Measurements from ENCODE around the gene PNP. TPM values are rescaled to one million over a fixed set of nuclear protein-coding genes. Genes with fewer than 3 reads are reported as not detected.
"Not testable (repeated sequence)": the region's sequence is repeated elsewhere in the genome, so short reads cannot be mapped to it uniquely, and the experiment has no call there.

PNP gene
- total and polyA plus RNA-seq, 9 donors = 8.9 to 16.5 (median 11.2) TPM

DNA sequence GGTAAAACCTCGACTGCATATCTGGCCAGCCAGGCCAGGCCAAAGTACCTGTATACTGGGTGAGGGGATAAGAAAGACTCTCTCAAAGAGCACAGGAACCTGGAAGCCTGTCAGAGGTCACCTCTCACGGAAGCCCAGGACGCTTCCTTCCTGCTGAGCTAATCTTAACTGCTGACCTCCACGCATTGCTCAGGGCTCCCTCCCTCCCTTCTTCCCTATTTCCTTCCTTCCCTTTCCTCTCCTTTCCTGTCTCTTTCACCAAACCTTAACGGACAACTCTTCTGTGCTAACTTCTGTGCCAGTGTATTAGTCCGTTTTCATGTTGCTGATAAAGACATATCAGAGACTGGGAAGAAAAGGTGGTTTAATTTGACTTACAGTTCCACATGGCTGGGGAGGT, 21.4 kb downstream of the PNP start:
- 61% methylated on average over 3 of the region's 6 CpGs for WGBS (ENCODE audit: insufficient coverage)
- DNase-seq = no peak
- H3K4me3 ChIP-seq (ENCODE audit: low read length) = no peak overlapping the region
- no peaks in the 10 kb centered on the region for H3K9me3 ChIP-seq (replicated peaks; ENCODE audit: control insufficient read depth, low read depth, low read length)
- no peaks in the 10 kb centered on the region for H3K36me3 ChIP-seq (ENCODE audit: control insufficient read depth, insufficient read depth, low read length)
- H3K27ac ChIP-seq (ENCODE audit: low read length) = no peak overlapping the region
- H3K4me1 ChIP-seq (ENCODE audit: control insufficient read depth, insufficient read depth, low read length) = no peaks in the 10 kb centered on the region
- no peaks in the 10 kb centered on the region for H3K27me3 ChIP-seq (ENCODE audit: control insufficient read depth, insufficient read depth, low read length)

DNA sequence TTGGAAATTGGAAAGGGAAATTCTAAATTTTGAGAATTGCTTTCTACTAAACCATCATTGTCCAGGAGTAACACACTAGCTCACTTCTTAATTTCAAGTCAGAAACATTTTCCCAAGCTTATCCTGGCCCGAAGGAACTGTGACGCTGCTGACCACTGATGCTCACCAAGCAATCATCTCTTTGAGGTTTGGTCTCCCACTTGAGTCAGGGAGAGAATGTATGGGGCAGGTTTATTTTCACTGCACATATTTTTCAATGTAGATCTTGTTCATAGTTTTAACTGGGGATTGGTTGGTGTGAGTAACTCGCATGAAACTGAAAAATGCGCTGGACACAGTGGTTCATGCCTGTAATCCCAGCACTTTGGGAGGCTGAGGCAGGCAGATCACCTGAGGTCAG, 23.3 kb downstream of the PNP start:
- H3K4me1 ChIP-seq (ENCODE audit: control insufficient read depth, insufficient read depth, low read length) = no peaks in the 10 kb centered on the region
- no peak overlapping the region for H3K27ac ChIP-seq (ENCODE audit: low read length)
- DNase-seq = no peak
- H3K4me3 ChIP-seq (ENCODE audit: low read length) = no peak overlapping the region
- WGBS (ENCODE audit: insufficient coverage) = no CpG with 5 or more reads among the region's 4 CpGs
- H3K9me3 ChIP-seq (replicated peaks; ENCODE audit: control insufficient read depth, low read depth, low read length) = no peaks in the 10 kb centered on the region
- no peaks in the 10 kb centered on the region for H3K36me3 ChIP-seq (ENCODE audit: control insufficient read depth, insufficient read depth, low read length)
- no peaks in the 10 kb centered on the region for H3K27me3 ChIP-seq (ENCODE audit: control insufficient read depth, insufficient read depth, low read length)

DNA sequence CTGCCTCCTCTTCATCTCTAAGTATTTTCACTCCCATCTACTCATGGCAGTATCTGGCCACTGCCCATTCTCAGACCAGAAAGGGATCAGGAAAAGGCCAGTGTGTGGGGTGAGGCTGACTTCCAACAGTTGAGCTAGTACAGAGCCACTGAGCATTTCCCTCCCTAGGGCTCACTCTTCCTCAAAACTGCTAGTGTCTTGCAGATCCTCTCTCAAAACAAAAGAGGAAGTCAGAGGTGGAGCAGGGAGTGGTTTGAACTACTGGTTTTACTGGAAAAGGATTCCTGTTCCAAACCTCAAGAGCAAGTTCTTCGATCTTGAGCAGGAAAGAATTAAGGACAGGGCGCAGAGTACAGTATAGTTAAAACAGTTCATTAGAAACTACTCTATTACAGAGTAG, 24.4 kb downstream of the PNP start:
- Histone ChIP-seq H3K36me3 (ENCODE audit: control insufficient read depth, insufficient read depth, low read length) (no peaks in the 10 kb centered on the region), H3K27me3 (ENCODE audit: control insufficient read depth, insufficient read depth, low read length) (no peaks in the 10 kb centered on the region), H3K27ac (ENCODE audit: low read length) (no peak overlapping the region), H3K9me3 (replicated peaks; ENCODE audit: control insufficient read depth, low read depth, low read length) (no peaks in the 10 kb centered on the region), H3K4me1 (ENCODE audit: control insufficient read depth, insufficient read depth, low read length) (no peaks in the 10 kb centered on the region), H3K4me3 (ENCODE audit: low read length) (no peak overlapping the region)
- peak; percentile 56 for DNase-seq
- no CpG with 5 or more reads among the region's 2 CpGs for WGBS (ENCODE audit: insufficient coverage)

DNA sequence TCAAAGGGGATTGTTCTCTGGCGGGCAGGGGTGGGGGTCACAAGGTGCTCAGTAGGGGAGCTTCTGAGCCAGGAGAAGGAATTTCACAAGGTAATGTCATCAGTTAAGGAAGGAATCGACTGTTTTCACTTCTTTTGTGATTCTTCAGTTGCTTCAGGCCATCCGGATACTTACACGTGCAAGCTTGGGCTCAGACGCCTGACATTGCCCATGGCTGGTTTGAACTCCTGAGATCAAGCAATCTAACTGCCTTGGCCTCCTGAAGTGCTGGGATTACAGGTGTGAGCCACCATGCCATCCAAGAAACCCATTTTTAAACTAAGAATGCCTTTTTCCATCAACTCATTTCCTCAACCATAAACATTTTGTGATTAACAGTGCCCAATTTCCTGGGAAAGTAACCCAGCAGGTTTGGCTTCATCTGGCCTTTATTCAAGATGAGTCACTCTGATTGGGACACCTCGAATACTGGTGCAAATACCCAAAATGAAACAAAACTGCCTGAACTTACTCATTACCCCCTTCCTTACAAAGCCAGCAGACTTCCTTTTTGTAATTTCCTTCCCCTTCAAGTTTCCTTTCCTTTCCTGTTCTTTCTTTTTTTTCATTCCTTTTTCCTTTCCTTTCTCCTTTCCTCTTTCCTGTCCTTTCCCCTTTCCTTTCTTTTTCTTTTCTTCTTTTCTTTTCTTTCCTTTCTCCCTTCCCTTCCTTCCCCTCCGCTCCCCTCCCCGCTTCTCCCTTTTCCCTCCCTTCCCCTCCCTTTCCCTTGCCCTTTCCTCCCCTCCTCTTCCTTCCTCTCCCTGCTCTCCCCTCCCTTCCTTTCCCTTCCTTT, 25.9 kb downstream of the PNP start:
- Histone ChIP-seq H3K27ac (ENCODE audit: low read length) (no peak overlapping the region), H3K9me3 (replicated peaks; ENCODE audit: control insufficient read depth, low read depth, low read length) (no peaks in the 10 kb centered on the region), H3K36me3 (ENCODE audit: control insufficient read depth, insufficient read depth, low read length) (no peaks in the 10 kb centered on the region), H3K4me3 (ENCODE audit: low read length) (no peak overlapping the region), H3K4me1 (ENCODE audit: control insufficient read depth, insufficient read depth, low read length) (no peaks in the 10 kb centered on the region), H3K27me3 (ENCODE audit: control insufficient read depth, insufficient read depth, low read length) (no peaks in the 10 kb centered on the region)
- WGBS (ENCODE audit: insufficient coverage) = 80% methylated on average over 8 of the region's 8 CpGs
- no peak for DNase-seq

DNA sequence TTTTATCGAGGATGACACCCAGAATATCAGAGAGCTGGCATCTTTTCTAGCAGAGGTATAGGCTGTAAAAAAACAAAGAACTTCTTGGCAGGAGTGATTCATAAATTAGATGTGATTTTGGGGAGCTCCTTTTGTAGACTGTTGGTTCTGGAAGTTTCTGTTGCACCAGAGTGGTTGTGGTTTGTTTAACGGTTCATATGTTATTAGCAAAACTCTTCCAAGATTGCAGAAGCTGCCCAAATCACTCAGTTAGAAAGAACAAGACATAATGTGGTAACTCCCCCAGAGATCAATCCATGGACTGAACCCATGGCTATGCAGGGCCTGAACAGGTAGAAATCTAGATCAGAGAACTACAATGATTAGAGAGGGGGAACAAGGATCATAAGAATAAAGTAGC, 29.4 kb downstream of the PNP start:
- WGBS (ENCODE audit: insufficient coverage) = 83% methylated on average over 1 of the region's 2 CpGs
- Histone ChIP-seq H3K9me3 (replicated peaks; ENCODE audit: control insufficient read depth, low read depth, low read length) (no peaks in the 10 kb centered on the region), H3K36me3 (ENCODE audit: control insufficient read depth, insufficient read depth, low read length) (no peaks in the 10 kb centered on the region), H3K27ac (ENCODE audit: low read length) (peak overlapping the region; percentile 51), H3K4me3 (ENCODE audit: low read length) (no peak overlapping the region), H3K27me3 (ENCODE audit: control insufficient read depth, insufficient read depth, low read length) (no peaks in the 10 kb centered on the region), H3K4me1 (ENCODE audit: control insufficient read depth, insufficient read depth, low read length) (no peaks in the 10 kb centered on the region)
- DNase-seq = no peak

DNA sequence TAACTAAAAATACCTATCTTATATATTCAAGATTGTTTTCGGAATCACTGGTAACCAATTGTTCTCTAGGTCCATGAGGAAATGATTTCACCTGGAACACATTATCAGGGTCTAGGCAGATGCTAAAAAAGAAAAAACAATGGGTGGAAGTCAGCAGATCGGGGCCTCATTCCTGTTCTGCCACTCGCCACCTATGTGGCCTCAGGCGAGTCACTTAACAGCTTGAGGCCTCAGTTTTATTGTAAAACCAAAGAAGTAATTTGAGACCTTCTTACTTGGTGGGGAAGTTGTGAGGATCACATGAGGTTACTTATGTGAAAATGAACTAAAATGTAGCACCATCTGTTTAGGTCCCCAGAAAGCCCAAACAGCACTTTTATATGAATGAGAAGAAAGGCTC, 29.9 kb downstream of the PNP start:
- Histone ChIP-seq H3K9me3 (replicated peaks; ENCODE audit: control insufficient read depth, low read depth, low read length) (no peaks in the 10 kb centered on the region), H3K4me3 (ENCODE audit: low read length) (no peak overlapping the region), H3K36me3 (ENCODE audit: control insufficient read depth, insufficient read depth, low read length) (no peaks in the 10 kb centered on the region), H3K27me3 (ENCODE audit: control insufficient read depth, insufficient read depth, low read length) (no peaks in the 10 kb centered on the region), H3K27ac (ENCODE audit: low read length) (no peak overlapping the region), H3K4me1 (ENCODE audit: control insufficient read depth, insufficient read depth, low read length) (no peaks in the 10 kb centered on the region)
- 15% methylated on average over 3 of the region's 4 CpGs for WGBS (ENCODE audit: insufficient coverage)
- peak; percentile 35 for DNase-seq

DNA sequence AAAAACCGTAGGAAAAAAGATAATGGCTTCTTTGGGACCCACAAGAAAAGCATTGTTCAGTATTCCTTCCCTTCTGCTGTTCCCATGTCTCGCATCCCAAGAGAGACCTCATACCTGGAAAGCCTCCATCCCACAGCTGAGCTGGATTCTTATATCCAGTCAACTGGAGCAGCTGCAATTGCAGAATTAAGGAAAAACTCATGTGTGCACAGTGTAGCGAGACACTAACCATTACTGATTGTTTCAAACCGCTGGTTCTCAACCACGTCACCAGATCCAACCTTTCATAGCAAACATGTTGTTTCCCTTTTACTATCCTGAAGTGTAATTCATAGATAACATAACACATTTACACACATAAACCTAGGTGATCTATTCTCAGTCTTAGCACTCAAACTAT, 30.7 kb downstream of the PNP start:
- Histone ChIP-seq H3K27me3 (ENCODE audit: control insufficient read depth, insufficient read depth, low read length) (no peaks in the 10 kb centered on the region), H3K4me1 (ENCODE audit: control insufficient read depth, insufficient read depth, low read length) (no peaks in the 10 kb centered on the region), H3K9me3 (replicated peaks; ENCODE audit: control insufficient read depth, low read depth, low read length) (no peaks in the 10 kb centered on the region), H3K4me3 (ENCODE audit: low read length) (no peak overlapping the region), H3K27ac (ENCODE audit: low read length) (peak overlapping the region; percentile 9), H3K36me3 (ENCODE audit: control insufficient read depth, insufficient read depth, low read length) (no peaks in the 10 kb centered on the region)
- DNase-seq = peak; percentile 57
- 55% methylated on average over 5 of the region's 5 CpGs for WGBS (ENCODE audit: insufficient coverage)

DNA sequence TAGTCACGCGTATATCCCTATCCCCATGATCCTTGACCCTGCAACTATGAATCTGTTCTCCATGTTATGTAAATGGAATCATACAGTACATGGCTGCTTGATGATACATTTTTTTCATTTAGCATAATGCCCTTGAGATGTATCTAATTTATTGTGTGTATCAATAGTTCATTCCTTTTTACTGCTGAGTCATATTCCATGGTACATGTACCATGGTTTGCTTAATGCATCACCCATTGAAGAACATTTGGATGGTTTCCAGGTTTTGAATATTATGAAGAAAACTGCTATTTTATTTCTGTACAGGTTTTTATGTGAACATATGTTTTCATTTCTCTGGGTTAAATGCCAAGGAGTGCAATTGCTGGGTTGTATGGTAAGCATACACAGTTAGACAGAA, 32.1 kb downstream of the PNP start:
- no peak for DNase-seq
- Histone ChIP-seq H3K4me1 (ENCODE audit: control insufficient read depth, insufficient read depth, low read length) (no peaks in the 10 kb centered on the region), H3K4me3 (ENCODE audit: low read length) (no peak overlapping the region), H3K27ac (ENCODE audit: low read length) (no peak overlapping the region), H3K27me3 (ENCODE audit: control insufficient read depth, insufficient read depth, low read length) (no peaks in the 10 kb centered on the region), H3K9me3 (replicated peaks; ENCODE audit: control insufficient read depth, low read depth, low read length) (no peaks in the 10 kb centered on the region), H3K36me3 (ENCODE audit: control insufficient read depth, insufficient read depth, low read length) (no peaks in the 10 kb centered on the region)
- WGBS (ENCODE audit: insufficient coverage) = no CpG with 5 or more reads among the region's 2 CpGs

DNA sequence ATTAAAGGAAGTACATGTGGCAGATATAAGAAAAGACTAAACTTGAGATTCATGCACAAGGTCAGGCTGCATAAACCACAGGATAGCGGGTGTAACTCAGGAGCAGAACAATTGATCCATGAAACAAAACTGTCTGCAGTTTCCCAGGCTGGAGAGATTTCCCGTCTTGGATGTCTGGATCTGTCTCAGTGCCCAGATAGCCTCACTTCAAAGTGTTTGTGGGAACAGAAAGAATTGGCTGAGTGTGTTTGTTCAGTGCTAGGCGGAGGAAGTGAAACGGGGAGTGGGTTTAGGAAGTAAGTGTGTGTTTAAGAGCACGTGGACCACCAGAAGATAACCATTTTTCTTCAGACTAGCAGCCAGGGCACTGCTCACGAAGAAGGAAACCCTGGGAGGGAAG, 34.7 kb downstream of the PNP start:
- WGBS (ENCODE audit: insufficient coverage) = 41% methylated on average over 3 of the region's 6 CpGs

DNA sequence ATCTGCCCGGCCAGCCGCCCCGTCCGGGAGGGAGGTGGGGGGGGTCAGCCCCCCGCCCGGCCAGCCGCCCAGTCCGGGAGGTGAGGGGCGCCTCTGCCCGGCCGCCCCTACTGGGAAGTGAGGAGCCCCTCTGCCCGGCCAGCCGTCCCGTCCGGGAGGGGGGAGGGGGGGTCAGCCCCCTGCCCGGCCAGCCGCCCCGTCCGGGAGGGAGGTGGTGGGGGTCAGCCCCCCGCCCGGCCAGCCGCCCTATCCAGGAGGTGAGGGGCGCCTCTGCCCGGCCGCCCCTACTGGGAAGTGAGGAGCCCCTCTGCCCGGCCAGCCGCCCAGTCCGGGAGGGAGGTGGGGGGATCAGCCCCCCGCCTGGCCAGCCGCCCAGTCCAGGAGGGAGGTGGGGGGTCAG, 37.1 kb downstream of the PNP start:
- no CpG with 5 or more reads among the region's 30 CpGs for whole genome bisulfite sequencing (ENCODE audit: insufficient coverage)
- not testable (repeated sequence) for H3K27ac ChIP-seq (ENCODE audit: low read length); H3K9me3 ChIP-seq (replicated peaks; ENCODE audit: control insufficient read depth, low read depth, low read length); H3K36me3 ChIP-seq (ENCODE audit: control insufficient read depth, insufficient read depth, low read length); H3K27me3 ChIP-seq (ENCODE audit: control insufficient read depth, insufficient read depth, low read length); H3K4me1 ChIP-seq (ENCODE audit: control insufficient read depth, insufficient read depth, low read length); H3K4me3 ChIP-seq (ENCODE audit: low read length); DNase-seq

More for the DNA sequence above, 34.7 kb downstream of the PNP start:
- no peaks in the 10 kb centered on the region for H3K36me3 ChIP-seq (ENCODE audit: control insufficient read depth, insufficient read depth, low read length)
- no peak overlapping the region for H3K4me3 ChIP-seq (ENCODE audit: low read length)
- peak; percentile 45 for DNase-seq
- H3K27me3 ChIP-seq (ENCODE audit: control insufficient read depth, insufficient read depth, low read length) = no peaks in the 10 kb centered on the region
- H3K4me1 ChIP-seq (ENCODE audit: control insufficient read depth, insufficient read depth, low read length) = no peaks in the 10 kb centered on the region
- H3K27ac ChIP-seq (ENCODE audit: low read length) = no peak overlapping the region
- no peaks in the 10 kb centered on the region for H3K9me3 ChIP-seq (replicated peaks; ENCODE audit: control insufficient read depth, low read depth, low read length)

DNA sequence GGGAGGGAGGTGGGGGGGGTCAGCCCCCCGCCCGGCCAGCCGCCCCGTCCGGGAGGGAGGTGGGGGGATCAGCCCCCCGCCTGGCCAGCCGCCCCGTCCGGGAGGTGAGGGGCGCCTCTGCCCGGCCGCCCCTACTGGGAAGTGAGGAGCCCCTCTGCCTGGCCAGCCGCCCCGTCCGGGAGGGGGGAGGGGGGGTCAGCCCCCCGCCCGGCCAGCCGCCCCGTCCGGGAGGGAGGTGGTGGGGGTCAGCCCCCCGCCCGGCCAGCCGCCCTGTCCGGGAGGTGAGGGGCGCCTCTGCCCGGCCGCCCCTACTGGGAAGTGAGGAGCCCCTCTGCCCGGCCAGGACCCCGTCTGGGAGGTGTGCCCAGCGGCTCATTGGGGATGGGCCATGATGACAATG, 37.5 kb downstream of the PNP start:
- H3K4me1 ChIP-seq (ENCODE audit: control insufficient read depth, insufficient read depth, low read length); H3K9me3 ChIP-seq (replicated peaks; ENCODE audit: control insufficient read depth, low read depth, low read length); H3K36me3 ChIP-seq (ENCODE audit: control insufficient read depth, insufficient read depth, low read length); DNase-seq; H3K27ac ChIP-seq (ENCODE audit: low read length); H3K4me3 ChIP-seq (ENCODE audit: low read length); H3K27me3 ChIP-seq (ENCODE audit: control insufficient read depth, insufficient read depth, low read length): not testable (repeated sequence)
- no CpG with 5 or more reads among the region's 30 CpGs for WGBS (ENCODE audit: insufficient coverage)
